Stimulated activated naive CD8-positive, alpha-beta T cell treated with anti-CD3 and anti-CD28 coated beads, Interleukin-15, amount 100 ng/mL, for 72 hours (primary cell): ENCODE results near the gene ALOX15.

Experiments
- ATAC-seq: fragments of 150-1000 bp; cut with Tn5 transposase; 2 replicates; pipeline ENCODE4 v1.10.0; 2021; ENCODE audit warnings: mild to moderate bottlenecking, moderate library complexity
- DNase-seq, 2 donors: peaks; one replicate each; pipeline ENCODE4 v3.0.0; 2021 to 2022
- H3K27ac Mint-ChIP-seq, 2 donors: one replicate each; pipeline ENCODE4 v1.8.0; 2022; ENCODE audit warnings: mild to moderate bottlenecking in 2 of 2, mixed read lengths in 2 of 2, moderate library complexity in 2 of 2
- H3K27me3 Mint-ChIP-seq: one replicate; pipeline ENCODE4 v1.8.0; 2022; ENCODE audit warnings: mixed read lengths
- H3K4me1 Mint-ChIP-seq: one replicate; pipeline ENCODE4 v1.8.0; 2022; ENCODE audit warnings: mild to moderate bottlenecking, mixed read lengths
- H3K4me3 Mint-ChIP-seq, 2 donors: one replicate each; pipeline ENCODE4 v1.8.0; 2022; ENCODE audit warnings: mild to moderate bottlenecking in 2 of 2, mixed read lengths in 2 of 2, moderate library complexity in 1 of 2
- H3K9me3 Mint-ChIP-seq, 2 donors: one replicate each; pipeline ENCODE4 v1.8.0; 2022; ENCODE audit warnings: mixed read lengths in 2 of 2

Gene ALOX15

DNA sequence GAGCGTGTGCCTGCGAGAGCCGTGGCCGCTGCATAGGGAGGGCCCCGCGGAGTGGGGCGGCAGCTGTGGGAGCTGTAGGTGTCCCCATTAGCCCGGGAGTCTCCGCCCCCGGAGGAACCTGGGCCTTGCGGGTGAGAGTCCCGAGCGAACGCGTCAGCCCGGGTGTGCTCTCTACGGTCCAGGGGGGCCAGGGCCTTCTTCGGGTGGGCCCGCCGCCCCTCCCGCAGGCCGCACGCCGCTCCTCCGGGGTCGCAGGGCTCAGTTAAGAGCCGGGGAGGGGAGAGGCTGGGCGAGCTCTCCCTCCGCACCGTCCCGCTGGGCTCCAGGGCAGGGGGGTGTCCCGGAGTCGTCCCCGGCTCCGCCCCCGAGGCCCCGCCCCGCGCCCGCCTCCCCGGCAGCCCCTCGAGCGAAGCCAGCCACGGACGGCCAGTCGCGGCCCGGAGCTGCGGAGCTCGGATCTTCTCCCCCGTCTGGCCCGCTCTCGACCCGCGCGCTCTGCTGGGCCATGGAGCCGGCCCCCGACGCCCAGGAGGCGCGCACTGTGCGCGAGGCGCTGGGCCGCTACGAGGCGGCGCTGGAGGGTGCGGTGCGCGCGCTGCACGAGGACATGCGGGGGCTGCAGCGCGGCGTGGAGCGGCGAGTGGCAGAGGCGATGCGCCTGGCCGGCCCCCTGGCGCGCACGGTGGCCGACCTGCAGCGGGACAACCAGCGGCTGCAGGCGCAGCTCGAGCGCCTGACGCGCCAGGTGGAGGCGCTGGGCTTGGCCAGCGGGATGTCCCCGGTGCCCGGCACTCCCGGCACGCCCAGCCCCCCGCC, 57.2 kb downstream of the ALOX15 start, which contains the start of gene SMTNL2:
Gene SMTNL2, plus strand, starts transcription at position 429 of the 816 bp plus-strand sequence. Its CDS starts 77 bp downstream, at position 506.
- Mint-ChIP-seq H3K4me3 (peak within 1 kb of the TSS; percentile 75 to 78), H3K27me3 (peaks cover 83% of the 10 kb centered on the region), H3K4me1 (peaks cover 11% of the 10 kb centered on the region), H3K27ac (peak within 1 kb of the TSS in 1 of 2 donors; percentile 30), H3K9me3 (no peaks in the 10 kb centered on the region)
- no peak for DNase-seq
- ATAC-seq: peak; percentile 64

DNA sequence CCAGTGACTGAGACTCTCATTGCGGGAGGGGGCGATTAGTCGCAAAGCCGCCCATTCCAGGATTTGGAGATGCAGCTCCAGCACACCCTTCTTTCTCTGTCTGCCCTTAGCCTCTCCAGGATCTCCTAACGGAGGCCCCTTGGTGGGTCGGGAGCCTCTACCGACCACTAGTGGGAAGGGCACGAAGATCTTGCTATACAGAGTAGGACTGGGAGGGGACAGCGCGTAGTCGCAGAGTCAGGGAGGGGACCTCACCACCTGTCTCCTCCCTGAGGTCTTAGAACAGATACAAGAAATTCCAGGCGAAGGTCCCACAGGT, 57.7 kb downstream of the ALOX15 start:
- H3K4me1 Mint-ChIP-seq: peaks cover 11% of the 10 kb centered on the region
- H3K27ac Mint-ChIP-seq: peak overlapping the region in 1 of 2 donors; percentile 30
- H3K4me3 Mint-ChIP-seq: peak overlapping the region; percentile 75 to 78
- peaks cover 81% of the 10 kb centered on the region for H3K27me3 Mint-ChIP-seq
- DNase-seq (no peak), ATAC-seq (peak; percentile 57)
- H3K9me3 Mint-ChIP-seq: no peaks in the 10 kb centered on the region

- H3K9me3 Mint-ChIP-seq: no peaks in the 10 kb centered on the region
- peaks cover 8% of the 10 kb centered on the region for H3K4me1 Mint-ChIP-seq
- H3K4me3 Mint-ChIP-seq: no peak overlapping the region
- ATAC-seq: no peak
- H3K27ac Mint-ChIP-seq: no peak overlapping the region
- peaks cover 76% of the 10 kb centered on the region for H3K27me3 Mint-ChIP-seq
- no peak for DNase-seq
Observed at GRCh38 chr17:4583206-4583605, 58.3 kb downstream of the ALOX15 start.

GRCh38 chr17:4582691-4583090, 58.8 kb downstream of the ALOX15 start:
- H3K9me3 Mint-ChIP-seq: no peaks in the 10 kb centered on the region
- peaks cover 6% of the 10 kb centered on the region for H3K4me1 Mint-ChIP-seq
- ATAC-seq: no peak
- DNase-seq: no peak
- peaks cover 70% of the 10 kb centered on the region for H3K27me3 Mint-ChIP-seq
- no peak overlapping the region for H3K4me3 Mint-ChIP-seq
- H3K27ac Mint-ChIP-seq: no peak overlapping the region

DNA sequence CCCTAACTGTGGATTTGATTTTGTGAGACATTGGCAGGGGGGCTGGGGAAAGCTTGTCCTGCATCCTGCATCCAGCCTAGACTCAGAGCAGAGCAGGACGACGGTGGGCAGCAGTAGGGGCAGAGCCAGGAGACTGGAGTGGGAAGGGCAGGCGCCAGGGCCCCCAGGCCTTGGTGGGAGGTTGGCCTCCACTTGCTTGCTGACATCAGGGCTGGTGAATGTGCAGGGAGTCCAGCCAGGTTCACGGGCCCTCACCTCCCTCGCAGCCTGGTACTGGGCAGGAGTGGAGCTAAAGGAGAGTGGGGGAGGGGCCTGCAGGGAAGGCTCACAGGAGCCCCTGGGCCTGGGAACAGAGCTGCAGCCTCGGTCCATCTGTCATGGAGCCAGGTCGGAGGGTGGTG, 59.4 kb downstream of the ALOX15 start:
- H3K4me3 Mint-ChIP-seq: no peak overlapping the region
- H3K27ac Mint-ChIP-seq: no peak overlapping the region
- H3K27me3 Mint-ChIP-seq: peaks cover 66% of the 10 kb centered on the region
- ATAC-seq (no peak), DNase-seq (no peak)
- no peaks in the 10 kb centered on the region for H3K9me3 Mint-ChIP-seq
- peaks cover 6% of the 10 kb centered on the region for H3K4me1 Mint-ChIP-seq
